HG02870 (cell line): ENCODE results near the gene TBCD.
"Not testable (repeated sequence)": the region's sequence is repeated elsewhere in the genome, so short reads cannot be mapped to it uniquely, and the experiment has no call there.

Source experiments
- ATAC-seq: cut with Tn5 transposase; IDR thresholded peaks from one replicate; pipeline ENCODE4 v1.9.1; 2021; ENCODE audit warnings: mild to moderate bottlenecking, moderate library complexity; ENCODE audit not compliant: unreplicated experiment

TBCD gene

DNA sequence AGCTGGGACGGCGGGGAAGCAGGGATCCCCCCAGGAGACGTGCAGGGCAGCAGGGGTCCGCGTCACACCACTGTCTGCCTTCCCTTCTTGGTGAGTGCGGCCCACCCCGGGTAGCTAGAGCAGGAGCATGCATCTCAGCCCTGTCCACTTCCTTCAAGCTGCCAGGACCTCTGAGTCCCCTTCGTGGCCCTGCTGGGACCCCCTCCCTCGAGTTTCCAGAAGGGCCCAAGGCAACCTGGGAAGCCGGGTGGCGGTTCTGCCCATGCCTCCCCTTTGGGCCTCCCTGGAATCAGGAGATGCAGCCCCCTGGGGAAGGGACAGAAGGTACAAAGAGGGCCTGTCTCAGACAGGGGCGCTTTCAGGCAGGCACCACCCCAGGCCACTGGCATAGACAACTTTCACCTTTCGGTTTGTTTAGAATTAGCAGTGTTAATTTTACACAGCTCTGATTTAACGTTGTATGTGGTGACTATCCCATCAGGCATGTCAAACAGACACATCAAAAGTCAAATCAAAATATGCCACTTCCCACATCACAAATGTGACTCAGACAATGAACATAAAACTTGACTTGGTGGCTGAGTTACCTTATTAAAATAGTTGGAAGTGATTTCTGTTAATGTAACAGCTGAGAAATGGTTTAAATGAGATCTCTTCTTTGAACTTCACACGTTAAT is 233.0 kb downstream of the TBCD start:
- no peak for ATAC-seq

DNA sequence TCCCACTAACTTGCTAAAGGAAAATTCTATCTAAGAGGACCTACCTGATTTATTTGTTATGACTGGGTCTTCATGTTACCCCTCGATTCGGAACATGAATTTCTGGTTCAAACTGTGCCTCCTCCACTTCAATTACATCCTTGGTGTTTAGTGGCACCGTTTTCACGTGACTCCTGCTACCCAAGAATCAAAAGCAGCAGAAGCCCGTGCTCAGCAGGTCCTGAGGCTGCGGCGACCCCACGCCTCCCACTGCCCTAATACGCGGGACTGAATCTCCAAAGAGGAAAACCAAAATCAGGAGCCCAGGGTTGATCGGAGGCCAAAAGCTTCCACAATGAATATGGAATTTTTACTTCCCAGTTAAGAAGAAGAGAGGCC is 233.6 kb downstream of the TBCD start:
- no peak for ATAC-seq

DNA sequence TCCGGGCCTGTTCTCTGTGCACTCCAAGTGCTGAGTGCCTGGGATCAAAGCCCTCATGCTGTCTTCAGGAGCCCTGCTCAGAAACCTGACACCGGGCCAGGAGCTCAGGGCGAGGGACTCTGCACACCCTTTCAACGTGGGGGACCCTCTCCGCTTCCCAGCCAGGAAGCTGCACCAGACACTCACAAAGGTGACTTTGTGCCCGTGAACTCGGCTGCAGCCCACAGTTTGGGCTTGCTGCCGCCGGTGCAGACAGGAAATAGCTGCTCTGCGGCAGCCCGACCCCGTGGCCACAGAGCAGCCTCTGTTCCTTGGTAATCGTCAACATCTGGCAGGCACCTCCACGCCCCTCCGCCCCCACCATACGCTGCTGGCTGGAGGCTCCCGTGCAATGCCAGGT is 234.1 kb downstream of the TBCD start:
- ATAC-seq, result no peak

DNA sequence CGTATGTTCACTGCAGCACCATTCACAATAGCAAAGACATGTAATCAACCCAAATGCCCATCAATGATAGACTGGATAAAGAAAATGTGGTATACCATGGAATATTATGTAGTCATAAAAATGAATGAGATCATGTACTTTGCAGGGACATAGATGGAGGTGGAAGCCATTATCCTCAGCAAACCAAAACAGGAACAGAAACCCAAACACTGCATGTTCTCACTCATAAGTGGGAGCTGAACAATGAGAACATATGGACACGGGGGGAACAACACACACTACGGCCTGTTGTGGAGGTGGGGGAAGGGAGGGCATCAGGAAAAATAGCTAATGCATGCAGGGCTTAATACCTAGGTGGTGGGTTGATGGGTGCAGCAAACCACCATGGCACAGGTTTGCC is 237.2 kb downstream of the TBCD start:
- not testable (repeated sequence) for ATAC-seq

DNA sequence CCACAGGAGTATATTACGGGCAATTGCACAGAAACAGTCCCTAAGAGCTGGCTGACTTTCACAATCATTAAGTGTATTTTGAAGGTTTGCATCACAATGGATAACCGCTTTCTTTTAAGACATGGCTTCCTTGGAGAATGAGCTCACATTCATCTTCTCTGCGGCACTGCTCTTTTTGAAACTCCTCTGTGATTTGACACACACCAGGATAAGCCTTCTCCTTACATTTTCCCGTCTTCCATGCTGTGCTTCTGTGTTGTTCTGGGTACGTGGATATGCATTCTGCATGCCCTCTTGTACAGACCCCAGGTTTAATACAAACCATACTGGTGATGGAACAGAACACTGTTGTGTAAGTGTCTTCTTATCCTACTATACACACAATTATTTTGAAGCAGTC is 238.0 kb downstream of the TBCD start:
- ATAC-seq, result no peak

DNA sequence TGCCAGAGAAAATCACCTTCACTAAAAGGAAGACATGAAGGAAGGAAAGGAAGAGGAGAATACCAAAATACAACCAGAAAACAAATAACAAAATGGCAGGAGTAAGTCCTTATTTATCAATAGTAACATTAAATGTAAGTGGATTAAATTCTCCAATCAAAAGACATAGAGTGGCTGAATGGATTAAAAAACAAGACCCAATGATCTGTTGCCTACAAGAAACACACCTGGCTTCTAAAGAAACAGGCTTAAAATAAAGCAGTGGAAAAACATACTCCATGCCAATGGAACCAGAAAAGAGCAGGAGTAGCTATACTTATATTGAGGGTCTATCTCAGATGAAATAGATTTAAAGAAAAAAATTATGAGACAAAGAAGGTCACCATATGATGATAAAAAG is 241.1 kb downstream of the TBCD start:
- no peak for ATAC-seq
